HEK293 (cell line): ENCODE measurements around the gene FCER2.

Experiments
- CTCF ChIA-PET: fragments of 350-600 bp; formaldehyde crosslinking; extraction: SDS; loops from one replicate; lab custom pipeline; 2021; ENCODE audit warnings: antibody characterized with exemption; lab: Yijun Ruan, JAX
- POLR2A ChIA-PET: fragments of 300-600 bp; formaldehyde crosslinking; extraction: SDS; loops from one replicate; lab custom pipeline; 2020; ENCODE audit warnings: antibody characterized with exemption, inconsistent platforms; lab: Yijun Ruan, JAX
- H3K27ac ChIP-seq: fragments of 200-500 bp; sonication (Bioruptor generic); 2 replicates; pipeline ENCODE4 v1.5.1; 2014; ENCODE audit warnings: low read depth, low read length, control low read depth, inconsistent platforms; ENCODE audit errors: extremely low read depth
- H3K36me3 ChIP-seq, 2 experiments: fragments of 200-500 bp in 1 of 2; sonication (Bioruptor generic) in 1 of 2; 1 replicate in 1 of 2; 2 replicates in 1 of 2; pipeline ENCODE4 v1.5.1; 2014 to 2017; ENCODE audit warnings: inconsistent platforms in 2 of 2, low read length in 2 of 2; ENCODE audit not compliant: control insufficient read depth in 2 of 2, insufficient read depth in 1 of 2
- H3K4me1 ChIP-seq: fragments of 200-500 bp; sonication (Bioruptor generic); 2 replicates; pipeline ENCODE4 v1.5.1; 2014; ENCODE audit warnings: mild to moderate bottlenecking, low read length, inconsistent platforms; ENCODE audit not compliant: control insufficient read depth, insufficient read depth
- H3K4me3 ChIP-seq: 2 replicates; pipeline ENCODE4 v1.5.1; 2011; ENCODE audit warnings: low read depth, mild to moderate bottlenecking, control low read depth, low read length, moderate library complexity
- H3K9me3 ChIP-seq: fragments of 200-500 bp; sonication (Bioruptor generic); 2 replicates; pipeline ENCODE4 v1.5.1; 2014; ENCODE audit warnings: low read depth, low read length, inconsistent platforms; ENCODE audit not compliant: control insufficient read depth, insufficient read depth
- BCL11B ChIP-seq: fragments of 450-650 bp; formaldehyde crosslinking; IDR thresholded peaks from 2 replicates; pipeline ENCODE4 v1.5.1; 2016; ENCODE audit warnings: low read depth, missing biosample characterization, missing genetic modification characterization
- HOXD13 ChIP-seq: sonication (generic); formaldehyde crosslinking; IDR thresholded peaks from 2 replicates; pipeline ENCODE4 v1.8.0; 2022; ENCODE audit warnings: missing genetic modification reagents, borderline replicate concordance
- KLF9 ChIP-seq: fragments of 450-650 bp; formaldehyde crosslinking; IDR thresholded peaks from 2 replicates; pipeline ENCODE4 v1.5.1; 2016; ENCODE audit warnings: missing biosample characterization, missing genetic modification characterization, low read depth
- SCRT2 ChIP-seq: fragments of 450-650 bp; formaldehyde crosslinking; IDR thresholded peaks from 2 replicates; pipeline ENCODE4 v1.5.1; 2016; ENCODE audit warnings: missing biosample characterization, missing genetic modification characterization
- SP2 ChIP-seq: fragments of 450-650 bp; formaldehyde crosslinking; IDR thresholded peaks from 2 replicates; pipeline ENCODE4 v1.5.1; 2016; ENCODE audit warnings: missing biosample characterization, missing genetic modification characterization
- YY2 ChIP-seq: fragments of 450-650 bp; formaldehyde crosslinking; IDR thresholded peaks from 2 replicates; pipeline ENCODE4 v1.5.1; 2016; ENCODE audit warnings: missing biosample characterization, missing genetic modification characterization
- ZBTB1 ChIP-seq: fragments of 450-650 bp; formaldehyde crosslinking; IDR thresholded peaks from 2 replicates; pipeline ENCODE4 v1.5.1; 2016; ENCODE audit warnings: missing biosample characterization, missing genetic modification characterization
- ZFP41 ChIP-seq: fragments of 450-650 bp; formaldehyde crosslinking; IDR thresholded peaks from 2 replicates; pipeline ENCODE4 v1.5.1; 2016; ENCODE audit warnings: missing biosample characterization, missing genetic modification characterization, borderline replicate concordance
- ZNF112 ChIP-seq: fragments of 450-650 bp; formaldehyde crosslinking; IDR thresholded peaks from 2 replicates; pipeline ENCODE4 v1.5.0; 2017; ENCODE audit warnings: missing biosample characterization, missing genetic modification characterization
- ZNF140 ChIP-seq: fragments of 450-650 bp; formaldehyde crosslinking; IDR thresholded peaks from 2 replicates; pipeline ENCODE4 v1.5.1; 2016; ENCODE audit warnings: missing biosample characterization, missing genetic modification characterization
- ZNF223 ChIP-seq: fragments of 450-650 bp; formaldehyde crosslinking; IDR thresholded peaks from 2 replicates; pipeline ENCODE4 v1.5.1; 2016; ENCODE audit warnings: missing biosample characterization, missing genetic modification characterization
- ZNF354C ChIP-seq: fragments of 450-650 bp; formaldehyde crosslinking; IDR thresholded peaks from 2 replicates; pipeline ENCODE4 v1.5.1; 2016; ENCODE audit warnings: missing biosample characterization, missing genetic modification characterization, low read depth, borderline replicate concordance
- ZNF37A ChIP-seq: fragments of 450-650 bp; IDR thresholded peaks from 2 replicates; pipeline ENCODE4 v1.5.1; 2018; ENCODE audit warnings: missing biosample characterization, missing genetic modification characterization
- ZNF530 ChIP-seq: fragments of 450-650 bp; formaldehyde crosslinking; IDR thresholded peaks from 2 replicates; pipeline ENCODE4 v1.5.1; 2016; ENCODE audit warnings: low read depth, missing biosample characterization, missing genetic modification characterization
- ZNF560 ChIP-seq: fragments of 450-650 bp; formaldehyde crosslinking; IDR thresholded peaks from 2 replicates; pipeline ENCODE4 v1.5.1; 2017; ENCODE audit warnings: missing biosample characterization, missing genetic modification characterization, borderline replicate concordance
- ZNF596 ChIP-seq: fragments of 450-650 bp; IDR thresholded peaks from 2 replicates; pipeline ENCODE4 v1.5.0; 2018; ENCODE audit warnings: missing biosample characterization, mild to moderate bottlenecking, missing genetic modification characterization, moderate library complexity
- ZNF624 ChIP-seq: fragments of 450-650 bp; formaldehyde crosslinking; IDR thresholded peaks from 2 replicates; pipeline ENCODE4 v1.5.1; 2017; ENCODE audit warnings: missing biosample characterization, missing genetic modification characterization
- ZNF701 ChIP-seq: fragments of 450-650 bp; formaldehyde crosslinking; IDR thresholded peaks from 2 replicates; pipeline ENCODE4 v1.5.1; 2016; ENCODE audit warnings: missing biosample characterization, missing genetic modification characterization
- TF ChIP-seq, protein P1 (sequence below): fragments of 450-650 bp; formaldehyde crosslinking; IDR thresholded peaks from 2 replicates; pipeline ENCODE4 v1.5.1; 2016; ENCODE audit warnings: missing biosample characterization, missing genetic modification characterization
- TF ChIP-seq, protein P2 (sequence below): fragments of 450-650 bp; formaldehyde crosslinking; IDR thresholded peaks from 2 replicates; pipeline ENCODE4 v1.5.1; 2017; ENCODE audit warnings: missing biosample characterization, missing genetic modification characterization

FCER2 gene

DNA sequence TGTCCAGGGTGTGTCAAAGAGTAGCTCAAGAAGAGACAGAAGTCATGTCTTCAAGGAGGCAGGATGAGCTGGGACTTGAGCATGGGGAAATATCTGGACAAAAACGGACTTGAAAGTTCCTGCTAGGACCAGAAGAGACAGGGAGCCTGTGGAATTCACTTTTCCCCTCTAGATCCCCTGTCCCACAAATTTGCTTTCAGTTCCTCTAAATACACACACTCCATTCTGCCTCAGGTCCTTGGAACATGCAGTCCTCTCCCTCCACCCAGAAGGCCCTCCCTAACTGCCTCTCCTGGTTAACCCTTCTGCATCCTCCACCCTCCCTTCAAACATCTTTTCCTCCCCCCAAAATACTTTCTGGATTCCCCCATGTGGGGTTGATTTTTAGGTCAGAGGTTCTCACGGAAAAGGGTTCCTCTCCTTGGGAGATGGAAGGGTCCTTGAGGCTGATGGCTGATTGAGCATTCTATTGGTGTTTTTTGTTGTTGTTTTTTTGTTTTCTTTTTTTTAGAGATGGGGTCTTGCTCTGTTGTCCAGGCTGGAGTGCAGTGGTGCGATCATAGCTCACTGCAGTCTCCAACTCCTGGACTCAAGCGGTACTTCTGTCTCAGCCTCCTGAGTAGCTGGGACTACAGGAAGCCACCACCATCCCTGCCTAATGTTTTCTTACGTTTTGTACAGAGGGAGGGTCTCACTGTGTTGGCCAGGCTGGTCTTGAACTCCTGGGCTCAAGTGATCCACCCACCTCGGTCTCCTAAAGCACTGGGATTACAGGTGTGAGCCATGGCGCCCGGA lies 40.0 kb downstream of the FCER2 start (continued):
- TF ChIP-seq ZNF530 (tag by site-specific recombination) (no peak), ZFP41 (tag by site-specific recombination) (no peak), ZNF37A (tag by site-specific recombination) (no peak), BCL11B (tag by site-specific recombination) (no peak), ZNF560 (tag by site-specific recombination) (no peak), ZNF624 (tag by site-specific recombination) (no peak), ZNF140 (tag by site-specific recombination) (no peak), ZNF112 (tag by site-specific recombination) (no peak)

DNA sequence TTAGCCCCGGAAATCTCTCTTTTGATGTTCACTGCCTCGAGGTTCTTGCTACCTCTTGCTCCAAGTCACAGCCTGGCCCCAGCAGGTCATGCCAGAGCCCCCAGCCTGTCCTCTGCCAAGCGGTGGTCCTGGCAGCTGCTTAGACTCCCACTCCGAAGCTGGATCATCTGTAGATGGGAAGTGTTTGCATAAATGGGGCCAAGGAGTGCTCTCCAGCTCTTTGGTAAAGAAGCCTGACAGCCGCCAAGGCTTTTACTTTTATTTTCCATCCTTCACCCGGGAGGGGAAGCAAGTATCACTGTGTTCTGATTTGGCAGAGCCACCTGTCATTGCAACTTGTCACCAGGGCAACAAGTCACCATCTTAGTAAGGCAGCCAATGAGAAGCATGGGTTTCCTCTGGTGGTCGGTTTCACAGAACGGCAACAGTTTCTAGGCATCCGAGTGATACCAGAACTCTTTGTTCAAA lies 43.7 kb downstream of the FCER2 start:
- Histone ChIP-seq H3K4me1 (no peaks in the 10 kb centered on the region), H3K9me3 (no peaks in the 10 kb centered on the region), H3K36me3 (no peaks in the 10 kb centered on the region), H3K4me3 (no peak overlapping the region)
- TF ChIP-seq SP2 (peak; percentile 41), ZNF701 (no peak), ZNF223 (tag by site-specific recombination) (no peak), ZBTB1 (tag by site-specific recombination) (no peak), ZNF354C (no peak), HOXD13 (CRISPR knock-in tag) (no peak), ZNF596 (no peak), SCRT2 (tag by site-specific recombination) (0 out of 2 replicates have a peak, but pooled peaks have one; percentile 39), YY2 (tag by site-specific recombination) (no peak), KLF9 (tag by site-specific recombination) (no peak)
- TF ChIP-seq, protein P1, sequence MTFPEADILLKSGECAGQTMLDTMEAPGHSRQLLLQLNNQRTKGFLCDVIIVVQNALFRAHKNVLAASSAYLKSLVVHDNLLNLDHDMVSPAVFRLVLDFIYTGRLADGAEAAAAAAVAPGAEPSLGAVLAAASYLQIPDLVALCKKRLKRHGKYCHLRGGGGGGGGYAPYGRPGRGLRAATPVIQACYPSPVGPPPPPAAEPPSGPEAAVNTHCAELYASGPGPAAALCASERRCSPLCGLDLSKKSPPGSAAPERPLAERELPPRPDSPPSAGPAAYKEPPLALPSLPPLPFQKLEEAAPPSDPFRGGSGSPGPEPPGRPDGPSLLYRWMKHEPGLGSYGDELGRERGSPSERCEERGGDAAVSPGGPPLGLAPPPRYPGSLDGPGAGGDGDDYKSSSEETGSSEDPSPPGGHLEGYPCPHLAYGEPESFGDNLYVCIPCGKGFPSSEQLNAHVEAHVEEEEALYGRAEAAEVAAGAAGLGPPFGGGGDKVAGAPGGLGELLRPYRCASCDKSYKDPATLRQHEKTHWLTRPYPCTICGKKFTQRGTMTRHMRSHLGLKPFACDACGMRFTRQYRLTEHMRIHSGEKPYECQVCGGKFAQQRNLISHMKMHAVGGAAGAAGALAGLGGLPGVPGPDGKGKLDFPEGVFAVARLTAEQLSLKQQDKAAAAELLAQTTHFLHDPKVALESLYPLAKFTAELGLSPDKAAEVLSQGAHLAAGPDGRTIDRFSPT: no peak
- TF ChIP-seq, protein P2, sequence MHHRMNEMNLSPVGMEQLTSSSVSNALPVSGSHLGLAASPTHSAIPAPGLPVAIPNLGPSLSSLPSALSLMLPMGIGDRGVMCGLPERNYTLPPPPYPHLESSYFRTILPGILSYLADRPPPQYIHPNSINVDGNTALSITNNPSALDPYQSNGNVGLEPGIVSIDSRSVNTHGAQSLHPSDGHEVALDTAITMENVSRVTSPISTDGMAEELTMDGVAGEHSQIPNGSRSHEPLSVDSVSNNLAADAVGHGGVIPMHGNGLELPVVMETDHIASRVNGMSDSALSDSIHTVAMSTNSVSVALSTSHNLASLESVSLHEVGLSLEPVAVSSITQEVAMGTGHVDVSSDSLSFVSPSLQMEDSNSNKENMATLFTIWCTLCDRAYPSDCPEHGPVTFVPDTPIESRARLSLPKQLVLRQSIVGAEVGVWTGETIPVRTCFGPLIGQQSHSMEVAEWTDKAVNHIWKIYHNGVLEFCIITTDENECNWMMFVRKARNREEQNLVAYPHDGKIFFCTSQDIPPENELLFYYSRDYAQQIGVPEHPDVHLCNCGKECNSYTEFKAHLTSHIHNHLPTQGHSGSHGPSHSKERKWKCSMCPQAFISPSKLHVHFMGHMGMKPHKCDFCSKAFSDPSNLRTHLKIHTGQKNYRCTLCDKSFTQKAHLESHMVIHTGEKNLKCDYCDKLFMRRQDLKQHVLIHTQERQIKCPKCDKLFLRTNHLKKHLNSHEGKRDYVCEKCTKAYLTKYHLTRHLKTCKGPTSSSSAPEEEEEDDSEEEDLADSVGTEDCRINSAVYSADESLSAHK (tag by site-specific recombination): peak; percentile 86
- TF ChIP-seq, all 188 proteins: peak for 3
- no peak overlapping the region for H3K27ac ChIP-seq
- POLR2A ChIA-PET: no interaction called here
- CTCF ChIA-PET: interaction anchor here (0.6 to 1.3 kb wide), 5 partner anchors 23 to 317 kb away, joined by 3 to 4 read pairs (median 3); partner anchors contain the start of gene TRAPPC5
